IMR-90 (cell line): Measurements from ENCODE around the gene WDR49. TPM values are rescaled to one million over a fixed set of nuclear protein-coding genes. Genes with fewer than 3 reads are reported as not detected.

Source experiments
- ATAC-seq: fragments of 200-7000 bp; cut with Tn5 transposase; 2 replicates; pipeline ENCODE4 v1.9.1; 2020; ENCODE audit warnings: low read depth, mild to moderate bottlenecking, moderate library complexity
- BruUV-seq: library from RNA; stranded (reverse); fragments of 400-500 nt; replicated peaks from 2 replicates; lab custom pipeline; 2021; lab: Mats Ljungman, UMichigan
- CTCF ChIA-PET: fragments of 300-600 bp; formaldehyde crosslinking; extraction: SDS; loops from one replicate; lab custom pipeline; 2021; ENCODE audit warnings: antibody characterized with exemption; lab: Yijun Ruan, JAX
- POLR2A ChIA-PET: fragments of 300-600 bp; sonication (Branson Sonifier 250); formaldehyde crosslinking; loops from one replicate; lab custom pipeline; 2022; ENCODE audit warnings: antibody characterized with exemption; ENCODE audit not compliant: unreplicated experiment; lab: Charles Lee
- DNase-seq: peaks from one replicate; pipeline ENCODE4 v3.0.0; 2013
- H2AFZ ChIP-seq: replicated peaks from 2 replicates; pipeline ENCODE3; 2013; ENCODE audit warnings: low read length, mild to moderate bottlenecking; ENCODE audit not compliant: poor library complexity
- H2AK5ac ChIP-seq: 2 replicates; pipeline ENCODE4 v1.6.1; 2013; ENCODE audit warnings: low read depth, low read length, inconsistent platforms
- H2AK9ac ChIP-seq: replicated peaks from 2 replicates; pipeline ENCODE3; 2013; ENCODE audit warnings: mild to moderate bottlenecking, low read depth, low read length, moderate library complexity; ENCODE audit not compliant: poor library complexity
- H2BK120ac ChIP-seq: 2 replicates; pipeline ENCODE4 v1.6.1; 2013; ENCODE audit warnings: low read depth, low read length, inconsistent platforms
- H2BK15ac ChIP-seq: 3 replicates; pipeline ENCODE4 v1.6.1; 2013; ENCODE audit warnings: low read depth, low read length, inconsistent platforms
- H2BK20ac ChIP-seq: 2 replicates; pipeline ENCODE4 v1.6.1; 2013; ENCODE audit warnings: low read depth, mild to moderate bottlenecking, inconsistent platforms, low read length, moderate library complexity
- H2BK5ac ChIP-seq: 2 replicates; pipeline ENCODE4 v1.6.1; 2013; ENCODE audit warnings: mild to moderate bottlenecking, low read depth, low read length, inconsistent platforms; ENCODE audit not compliant: poor library complexity, severe bottlenecking
- H3K14ac ChIP-seq: replicated peaks from 2 replicates; pipeline ENCODE4 v1.6.1; 2013; ENCODE audit warnings: low read depth, low read length, inconsistent platforms
- H3K18ac ChIP-seq: 2 replicates; pipeline ENCODE4 v1.6.1; 2013; ENCODE audit warnings: low read depth, low read length, control low read depth
- H3K23ac ChIP-seq: 2 replicates; pipeline ENCODE4 v1.6.1; 2013; ENCODE audit warnings: low read depth, low read length, inconsistent platforms
- H3K27ac ChIP-seq: 2 replicates; pipeline ENCODE4 v1.5.1; 2013; ENCODE audit warnings: mild to moderate bottlenecking, control low read depth, low read length; ENCODE audit not compliant: insufficient read depth
- H3K27me3 ChIP-seq: 2 replicates; pipeline ENCODE4 v1.6.1; 2013; ENCODE audit warnings: low read length; ENCODE audit not compliant: control insufficient read depth, insufficient read depth
- H3K36me3 ChIP-seq: 2 replicates; pipeline ENCODE4 v1.6.1; 2013; ENCODE audit warnings: low read length, mixed read lengths; ENCODE audit not compliant: control insufficient read depth, insufficient read depth
- H3K4ac ChIP-seq: 2 replicates; pipeline ENCODE4 v1.6.1; 2013; ENCODE audit warnings: low read depth, low read length, inconsistent platforms
- H3K4me1 ChIP-seq: 2 replicates; pipeline ENCODE4 v1.6.1; 2013; ENCODE audit warnings: low read length, mixed read lengths; ENCODE audit not compliant: control insufficient read depth, insufficient read depth
- H3K4me2 ChIP-seq: 2 replicates; pipeline ENCODE4 v1.6.1; 2013; ENCODE audit warnings: low read depth, mild to moderate bottlenecking, control low read depth, low read length, moderate library complexity
- H3K4me3 ChIP-seq: 2 replicates; pipeline ENCODE4 v1.5.1; 2013; ENCODE audit warnings: low read depth, mild to moderate bottlenecking, control low read depth, low read length, moderate library complexity; ENCODE audit not compliant: insufficient read depth
- H3K56ac ChIP-seq: 2 replicates; pipeline ENCODE4 v1.6.1; 2013; ENCODE audit warnings: low read length, inconsistent platforms; ENCODE audit not compliant: insufficient read depth; ENCODE audit errors: extremely low read depth
- H3K79me1 ChIP-seq, 2 experiments: 2 replicates each; pipeline ENCODE4 v1.6.1; 2013; ENCODE audit warnings: low read length in 2 of 2, inconsistent platforms in 1 of 2, low read depth in 1 of 2
- H3K9ac ChIP-seq: 2 replicates; pipeline ENCODE4 v1.6.1; 2013; ENCODE audit warnings: low read depth, low read length, control low read depth
- H3K9me1 ChIP-seq: 2 replicates; pipeline ENCODE4 v1.6.1; 2013; ENCODE audit warnings: low read length, inconsistent platforms; ENCODE audit not compliant: insufficient read depth
- H3K9me3 ChIP-seq: 2 replicates; pipeline ENCODE4 v1.6.1; 2013; ENCODE audit warnings: low read length; ENCODE audit not compliant: control insufficient read depth, insufficient read depth
- H4K20me1 ChIP-seq: 2 replicates; pipeline ENCODE4 v1.6.1; 2013; ENCODE audit warnings: low read length, inconsistent platforms; ENCODE audit not compliant: insufficient read depth
- H4K5ac ChIP-seq: 2 replicates; pipeline ENCODE4 v1.6.1; 2013; ENCODE audit warnings: mild to moderate bottlenecking, low read depth, low read length, control low read depth
- H4K8ac ChIP-seq, 2 experiments: 2 replicates each; pipeline ENCODE4 v1.6.1; 2013; ENCODE audit warnings: low read depth in 2 of 2, low read length in 2 of 2, control low read depth in 1 of 2, inconsistent platforms in 1 of 2
- H4K91ac ChIP-seq: 2 replicates; pipeline ENCODE4 v1.6.1; 2013; ENCODE audit warnings: low read depth, low read length, inconsistent platforms; ENCODE audit not compliant: insufficient read depth
- CHD1 ChIP-seq: IDR thresholded peaks from 2 replicates; pipeline ENCODE4 v1.6.1; 2012; ENCODE audit warnings: low read depth, low read length, improper control_type of control experiment
- CTCF ChIP-seq: conservative IDR thresholded peaks from 2 replicates; pipeline ENCODE4 v1.5.1; 2012; ENCODE audit warnings: mild to moderate bottlenecking, low read depth, low read length, improper control_type of control experiment
- FOS ChIP-seq: fragments of 150-350 bp; IDR thresholded peaks from 2 replicates; pipeline ENCODE4 v1.6.1; 2016; ENCODE audit warnings: low read depth, low read length
- MXI1 ChIP-seq: IDR thresholded peaks from 2 replicates; pipeline ENCODE4 v1.6.1; 2012; ENCODE audit warnings: low read depth, mild to moderate bottlenecking, low read length, moderate library complexity, borderline replicate concordance
- POLR2A ChIP-seq: IDR thresholded peaks from 2 replicates; pipeline ENCODE4 v1.6.1; 2012; ENCODE audit warnings: mild to moderate bottlenecking, low read depth, low read length
- RFX5 ChIP-seq: IDR thresholded peaks from 2 replicates; pipeline ENCODE4 v1.8.0; 2012; ENCODE audit warnings: low read depth, mild to moderate bottlenecking, low read length, moderate library complexity
- SMC3 ChIP-seq: fragments of 150-350 bp; IDR thresholded peaks from 2 replicates; pipeline ENCODE4 v1.6.1; 2016; ENCODE audit warnings: low read depth, mild to moderate bottlenecking, antibody characterized with exemption, low read length, moderate library complexity
- WGBS, 2 experiments: methylation state at CpG; one replicate each; pipeline versions ENCODE4 v1.1.5 to v1.1.7; 2013; ENCODE audit warnings: missing lambda C conversion rate in 2 of 2; ENCODE audit not compliant: insufficient read length in 1 of 2; ENCODE audit errors: extremely low coverage in 2 of 2; 5-methylcytosine and 5-hydroxymethylcytosine counted together
- dilution Hi-C: fragments of 300-500 bp; cut with HindIII; formaldehyde crosslinking; loops from one replicate; pipeline ENCODE4 v1.14.3; 2018; ENCODE audit warnings: low sequenced_read_pairs; ENCODE audit not compliant: unreplicated experiment
- in situ Hi-C: fragments of 300-500 bp; cut with MboI; formaldehyde crosslinking; loops from 3 replicates; pipeline ENCODE4 v1.14.3; 2019; ENCODE audit warnings: low sequenced_read_pairs, inconsistent platforms, mixed read lengths
- intact Hi-C: fragments of 100-400 bp; cut with micrococcal nuclease; formaldehyde crosslinking; loops from 2 replicates; pipeline ENCODE4 v1.10.0; 2022
- polyA plus RNA-seq, 3 experiments: library from polyadenylated mRNA; depleted of rRNA; stranded (reverse); fragments of >200 nt; gene quantifications; 2 replicates each; pipeline ENCODE4 v1.2.3, GENCODE V29; 2012; ENCODE audit warnings: low replicate concordance in 1 of 3
- total RNA-seq: library from RNA; depleted of rRNA; stranded (reverse); fragments of >200 nt; gene quantifications from 2 replicates; pipeline ENCODE4 v1.2.3, GENCODE V29; 2012

Gene WDR49
- total and polyA plus RNA-seq, 2 of the 4 experiments (the other 2 are of a cell fraction) = not detected

DNA sequence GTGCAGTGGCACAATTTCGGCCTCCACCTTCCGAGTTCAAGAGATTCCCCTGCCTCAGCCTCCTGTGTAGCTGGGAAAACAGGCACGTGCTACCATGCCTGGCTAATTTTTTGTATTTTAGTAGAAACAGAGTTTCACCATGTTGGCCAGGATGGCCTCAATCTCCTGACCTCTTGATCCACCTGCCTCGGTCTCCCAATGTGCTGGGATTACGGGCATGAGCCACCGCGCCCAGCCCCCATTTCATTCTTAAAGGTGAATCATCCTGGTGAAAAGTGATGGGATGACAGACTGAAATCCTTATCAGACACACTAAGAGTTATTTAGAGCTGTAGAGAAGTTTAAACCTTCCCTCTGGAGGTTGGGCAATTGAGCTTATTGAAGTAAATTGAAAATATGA is 155.8 kb downstream of the WDR49 start:
- H3K36me3 ChIP-seq = no peaks in the 10 kb centered on the region
- H3K79me1 ChIP-seq = no peaks in the 10 kb centered on the region
- H3K4me3 ChIP-seq = no peak overlapping the region
- H3K9me3 ChIP-seq = peaks cover 6% of the 10 kb centered on the region
- H3K4me1 ChIP-seq = no peaks in the 10 kb centered on the region
- no peak overlapping the region for H4K5ac ChIP-seq
- TF ChIP-seq SMC3 (no peak), POLR2A (no peak), CHD1 (no peak), MXI1 (no peak), CTCF (no peak), FOS (no peak), RFX5 (no peak)
- H2BK15ac ChIP-seq = no peak overlapping the region
- no peak overlapping the region for H3K9ac ChIP-seq
- no peak overlapping the region for H2AK5ac ChIP-seq
- H4K20me1 ChIP-seq = no peaks in the 10 kb centered on the region
- H4K8ac ChIP-seq = no peak overlapping the region
- H4K91ac ChIP-seq = no peak overlapping the region
- H2BK20ac ChIP-seq = no peak overlapping the region
- dilution Hi-C loops (no loop called here), intact Hi-C loops (no loop called here), in situ Hi-C loops (no loop called here)
- no peaks in the 10 kb centered on the region for H3K9me1 ChIP-seq
- CTCF ChIA-PET = no interaction called here
- H3K27me3 ChIP-seq = no peaks in the 10 kb centered on the region
- ATAC-seq (no peak), DNase-seq (no peak)
- WGBS, 2 experiments = no CpG with 5 or more reads among the region's 7 CpGs
- POLR2A ChIA-PET = no interaction called here
- H3K23ac ChIP-seq = no peak overlapping the region
- H3K4me2 ChIP-seq = no peak overlapping the region
- H3K27ac ChIP-seq = no peak overlapping the region
- no peak overlapping the region for H3K4ac ChIP-seq
- H2AFZ ChIP-seq = no peak overlapping the region
- H3K14ac ChIP-seq = no peak overlapping the region
- BruUV-seq = no TSS peak
- no peak overlapping the region for H2AK9ac ChIP-seq
- H3K56ac ChIP-seq = no peak overlapping the region
- H3K18ac ChIP-seq = no peak overlapping the region
- H2BK5ac ChIP-seq = no peak overlapping the region
- H2BK120ac ChIP-seq = no peak overlapping the region
